GM18511 (cell line): ENCODE results near the gene SUSD6.
"Not testable (repeated sequence)": the region's sequence is repeated elsewhere in the genome, so short reads cannot be mapped to it uniquely, and the experiment has no call there.

Experiments
- ATAC-seq: cut with Tn5 transposase; IDR thresholded peaks from one replicate; pipeline ENCODE4 v1.9.1; 2021; ENCODE audit warnings: mild to moderate bottlenecking, moderate library complexity; ENCODE audit not compliant: unreplicated experiment

The SUSD6 gene

GRCh38 chr14:69587389-69587788, 24.0 kb upstream of the SUSD6 start:
- no peak for ATAC-seq

GRCh38 chr14:69591317-69591716, 20.1 kb upstream of the SUSD6 start:
- ATAC-seq: no peak

GRCh38 chr14:69593018-69593677, 18.2 kb upstream of the SUSD6 start:
- ATAC-seq: no peak

GRCh38 chr14:69594846-69595245, 16.6 kb upstream of the SUSD6 start:
- ATAC-seq: no peak

- no peak for ATAC-seq
Measured at GRCh38 chr14:69595336-69595735, 16.1 kb upstream of the SUSD6 start.

GRCh38 chr14:69599431-69599830, 12.0 kb upstream of the SUSD6 start:
- not testable (repeated sequence) for ATAC-seq

GRCh38 chr14:69600304-69600891, 11.0 kb upstream of the SUSD6 start:
- ATAC-seq: no peak

GRCh38 chr14:69605738-69606137, 5.7 kb upstream of the SUSD6 start:
- ATAC-seq: no peak

- ATAC-seq: no peak
Measured at GRCh38 chr14:69606258-69607184, 4.9 kb upstream of the SUSD6 start.

GRCh38 chr14:69610020-69610873, 1.1 kb upstream of the SUSD6 start:
- ATAC-seq: no peak

- no peak for ATAC-seq
Measured at GRCh38 chr14:69610874-69611171, 573 bp upstream of the SUSD6 start.

GRCh38 chr14:69612014-69612782, 802 bp downstream of the SUSD6 start:
- peak; percentile 25 for ATAC-seq

GRCh38 chr14:69612783-69613130, 1.4 kb downstream of the SUSD6 start:
- ATAC-seq: no peak

- no peak for ATAC-seq
Measured at GRCh38 chr14:69613312-69614073, 2.1 kb downstream of the SUSD6 start.

- ATAC-seq: no peak
Measured at GRCh38 chr14:69614592-69614991, 3.2 kb downstream of the SUSD6 start.

- ATAC-seq: peak; percentile 1
Measured at GRCh38 chr14:69615121-69615495, 3.7 kb downstream of the SUSD6 start.

GRCh38 chr14:69615496-69616407, 4.4 kb downstream of the SUSD6 start:
- peak; percentile 52 for ATAC-seq

GRCh38 chr14:69616408-69616773, 5.0 kb downstream of the SUSD6 start:
- no peak for ATAC-seq

- ATAC-seq: no peak
Measured at GRCh38 chr14:69617796-69618195, 6.4 kb downstream of the SUSD6 start.
